SKM-1 (cell line): ENCODE data around the gene FAT1.

Source experiments
- DNase-seq: peaks from one replicate; lab custom pipeline; 2025; ENCODE audit not compliant: unreplicated experiment; lab: John Stamatoyannopoulos, UW

Gene FAT1

GRCh38 chr4:186755550-186756519 is 32.2 kb upstream of the FAT1 start:
- DNase-seq = no peak

GRCh38 chr4:186754976-186755375 is 31.3 kb upstream of the FAT1 start:
- DNase-seq = no peak

- no peak for DNase-seq
Observed at GRCh38 chr4:186752325-186752724, 28.7 kb upstream of the FAT1 start.

- no peak for DNase-seq
Observed at GRCh38 chr4:186749611-186750281, 26.1 kb upstream of the FAT1 start.

- DNase-seq = no peak
Observed at GRCh38 chr4:186746581-186746980, 22.9 kb upstream of the FAT1 start.

- DNase-seq = no peak
Observed at GRCh38 chr4:186743261-186743660, 19.6 kb upstream of the FAT1 start.

- DNase-seq = no peak
Observed at GRCh38 chr4:186740822-186741221, 17.2 kb upstream of the FAT1 start.

GRCh38 chr4:186739802-186740434 is 16.3 kb upstream of the FAT1 start:
- no peak for DNase-seq

GRCh38 chr4:186739317-186739716 is 15.7 kb upstream of the FAT1 start:
- DNase-seq = no peak

GRCh38 chr4:186738421-186738820 is 14.8 kb upstream of the FAT1 start:
- DNase-seq = no peak

GRCh38 chr4:186737427-186737826 is 13.8 kb upstream of the FAT1 start:
- DNase-seq = no peak

GRCh38 chr4:186736466-186736865 is 12.8 kb upstream of the FAT1 start:
- DNase-seq = no peak

- no peak for DNase-seq
Observed at GRCh38 chr4:186734251-186734650, 10.6 kb upstream of the FAT1 start.

GRCh38 chr4:186733778-186734177 is 10.1 kb upstream of the FAT1 start:
- no peak for DNase-seq

- no peak for DNase-seq
Observed at GRCh38 chr4:186730621-186731020, 7.0 kb upstream of the FAT1 start.

- DNase-seq = no peak
Observed at GRCh38 chr4:186729856-186730255, 6.2 kb upstream of the FAT1 start.

GRCh38 chr4:186728631-186729271 is 5.1 kb upstream of the FAT1 start:
- DNase-seq = no peak

GRCh38 chr4:186727977-186728519 is 4.4 kb upstream of the FAT1 start:
- no peak for DNase-seq

GRCh38 chr4:186727169-186727976 is 3.7 kb upstream of the FAT1 start:
- DNase-seq = no peak
